Vagina (tissue), 2 donors: Measurements from ENCODE around the gene PCDH8. TPM values are rescaled to one million over a fixed set of nuclear protein-coding genes. Genes with fewer than 3 reads are reported as not detected.

Experiments
- DNase-seq, 2 donors: peaks; one replicate each; pipeline ENCODE4 v3.0.0-alpha.2; 2017; ENCODE audit errors: extremely low spot score in 2 of 2
- H3K27ac ChIP-seq: fragments of 200-600 bp; sonication (generic); one replicate; pipeline ENCODE4 v1.5.1; 2019
- H3K27me3 ChIP-seq: fragments of 200-600 bp; sonication (generic); one replicate; pipeline ENCODE4 v1.5.1; 2019
- H3K36me3 ChIP-seq, 2 donors: fragments of 200-600 bp; sonication (generic); one replicate each; pipeline ENCODE4 v1.5.1; 2017 to 2019
- H3K4me1 ChIP-seq: fragments of 200-600 bp; sonication (generic); one replicate; pipeline ENCODE4 v1.5.1; 2019
- H3K4me3 ChIP-seq, 2 donors: fragments of 200-600 bp; sonication (generic); 1 replicate in 1 of 2; 2 replicates in 1 of 2; pipeline ENCODE4 v1.5.1; 2016 to 2019
- H3K9me3 ChIP-seq: fragments of 200-600 bp; sonication (generic); one replicate; pipeline ENCODE4 v1.5.1; 2019
- CTCF ChIP-seq, 3 experiments: fragments of 450-650 bp in 2 of 3; fragments of 200-600 bp in 1 of 3; sonication (generic) in 1 of 3; IDR thresholded peaks; one replicate each; pipeline ENCODE4 v1.5.1; 2017 to 2019; ENCODE audit warnings: antibody characterized with exemption in 3 of 3, mild to moderate bottlenecking in 2 of 3, moderate library complexity in 2 of 3
- POLR2A ChIP-seq, 2 donors: fragments of 450-650 bp; IDR thresholded peaks; one replicate each; pipeline ENCODE4 v1.6.1; 2017; ENCODE audit warnings: antibody characterized with exemption in 2 of 2, mild to moderate bottlenecking in 2 of 2, moderate library complexity in 2 of 2
- POLR2AphosphoS5 ChIP-seq, 2 donors: sonication (generic); formaldehyde crosslinking; IDR thresholded peaks; one replicate each; pipeline ENCODE4 v1.9.0; 2017; ENCODE audit warnings: antibody characterized with exemption in 2 of 2, mild to moderate bottlenecking in 2 of 2, low read depth in 1 of 2; ENCODE audit not compliant: insufficient read depth in 1 of 2
- intact Hi-C: fragments of 100-400 bp; cut with DNase I; formaldehyde crosslinking; loops from one replicate; pipeline ENCODE4 v1.15.1; 2023
- microRNA counts, 2 donors: library from miRNA; unstranded; fragments of <30 nt; microRNA quantifications; one replicate each; lab custom pipeline; 2016 to 2017
- microRNA-seq: library from miRNA; unstranded; fragments of <30 nt; microRNA quantifications from one replicate; pipeline ENCODE4, GENCODE V29; 2017; ENCODE audit warnings: borderline number of aligned reads, borderline replicate concordance
- small RNA-seq: library from RNA; depleted of rRNA; stranded (forward); fragments of <200 nt; gene quantifications from one replicate; pipeline ENCODE3, GENCODE V24; 2016
- total RNA-seq: library from RNA; depleted of rRNA; stranded (reverse); fragments of >200 nt; gene quantifications from one replicate; pipeline ENCODE4 v1.2.3, GENCODE V29; 2016

The PCDH8 gene
- total RNA-seq, 1 donor from 2014 or later = 0.98 TPM

GRCh38 chr13:52798770-52799430 is 49.5 kb downstream of the PCDH8 start:
- no peak for DNase-seq
- Histone ChIP-seq H3K36me3 (no peaks in the 10 kb centered on the region), H3K9me3 (no peaks in the 10 kb centered on the region), H3K27ac (no peak overlapping the region), H3K4me1 (no peaks in the 10 kb centered on the region), H3K4me3 (no peak overlapping the region), H3K27me3 (no peaks in the 10 kb centered on the region)
- TF ChIP-seq CTCF (IDR thresholded peaks at IDR 0.05) (no peak), POLR2AphosphoS5 (IDR thresholded peaks at IDR 0.05; ENCODE audit: insufficient read depth in 1 of 2, low read depth in 1 of 2) (no peak), POLR2A (IDR thresholded peaks at IDR 0.05) (no peak)
- intact Hi-C loops = no loop called here

- no peak for TF ChIP-seq POLR2AphosphoS5 (IDR thresholded peaks at IDR 0.05; ENCODE audit: insufficient read depth in 1 of 2, low read depth in 1 of 2)
- H3K4me1 ChIP-seq = no peaks in the 10 kb centered on the region
- no peaks in the 10 kb centered on the region for H3K36me3 ChIP-seq
- no peak for DNase-seq
- intact Hi-C loops = no loop called here
- H3K9me3 ChIP-seq = no peaks in the 10 kb centered on the region
- H3K27ac ChIP-seq = no peak overlapping the region
- H3K27me3 ChIP-seq = no peaks in the 10 kb centered on the region
- no peak overlapping the region for H3K4me3 ChIP-seq
Observed at GRCh38 chr13:52797176-52797575, 51.3 kb downstream of the PCDH8 start.

- Histone ChIP-seq H3K4me3 (no peak overlapping the region), H3K4me1 (no peaks in the 10 kb centered on the region), H3K9me3 (no peaks in the 10 kb centered on the region), H3K27ac (no peak overlapping the region), H3K36me3 (no peaks in the 10 kb centered on the region), H3K27me3 (no peaks in the 10 kb centered on the region)
- intact Hi-C loops = no loop called here
- no peak for TF ChIP-seq CTCF (IDR thresholded peaks at IDR 0.05)
- TF ChIP-seq POLR2AphosphoS5 (IDR thresholded peaks at IDR 0.05; ENCODE audit: insufficient read depth in 1 of 2, low read depth in 1 of 2) = no peak
- no peak for TF ChIP-seq POLR2A (IDR thresholded peaks at IDR 0.05)
- DNase-seq = no peak
Observed at GRCh38 chr13:52794589-52794988, 53.9 kb downstream of the PCDH8 start.

- H3K36me3 ChIP-seq = no peaks in the 10 kb centered on the region
Observed at GRCh38 chr13:52793515-52794061, 54.9 kb downstream of the PCDH8 start.

More at GRCh38 chr13:52793515-52794061, 54.9 kb downstream of the PCDH8 start:
- no peak for DNase-seq
- no peaks in the 10 kb centered on the region for H3K27me3 ChIP-seq
- no peaks in the 10 kb centered on the region for H3K9me3 ChIP-seq
- H3K27ac ChIP-seq = no peak overlapping the region
- H3K4me1 ChIP-seq = no peaks in the 10 kb centered on the region
- H3K4me3 ChIP-seq = no peak overlapping the region
- intact Hi-C loops = no loop called here
- no peak for TF ChIP-seq CTCF (IDR thresholded peaks at IDR 0.05)
- no peak for TF ChIP-seq POLR2AphosphoS5 (IDR thresholded peaks at IDR 0.05; ENCODE audit: insufficient read depth in 1 of 2, low read depth in 1 of 2)
- TF ChIP-seq POLR2A (IDR thresholded peaks at IDR 0.05) = no peak

MicroRNAs within 50 kb of the gene (microRNA counts, 767-probe panel; counts per million panel counts)
- 238 to 261 counts per million in 2 donors for microRNA hsa-miR-759 (lab: Ali Mortazavi, UCI)

Small RNAs within 50 kb of the gene (microRNA-seq; reads per million reads assigned to microRNA genes)
- gene MIR759 = not detected

Small RNAs within 50 kb of the gene (small RNA-seq; reads per million reads assigned to genes)
- not detected for gene MIR759

Other genes starting within 250 kb of the PCDH8 start
- gene HNRNPA1L2, start 206.2 kb downstream of the PCDH8 start, total RNA-seq = 3.2 TPM
- 24.1 TPM for gene SUGT1, start 195.8 kb downstream of the PCDH8 start, total RNA-seq
- not detected for gene CNMD, start 108.8 kb downstream of the PCDH8 start, total RNA-seq
- gene OLFM4, start 180.2 kb upstream of the PCDH8 start, total RNA-seq = 50.1 TPM